Astrocyte (in vitro differentiated cells and primary cell): ENCODE data around the gene BBS10. TPM values are rescaled to one million over a fixed set of nuclear protein-coding genes. Genes with fewer than 3 reads are reported as not detected.
A peak's percentile ranks its signal among the peaks of the same experiment; 100 is the strongest.
"Not testable (repeated sequence)": the region's sequence is repeated elsewhere in the genome, so short reads cannot be mapped to it uniquely, and the experiment has no call there.

Experiments used
- DNase-seq: peaks from one replicate; pipeline ENCODE4 v3.0.0-alpha.2; 2010; ENCODE audit warnings: low read depth
- FAIRE-seq: peaks from 2 replicates; lab custom pipeline; 2011; peaks lifted over from hg19 to GRCh38; lab: Jason Lieb, UNC
- H2AFZ ChIP-seq: 2 replicates; pipeline ENCODE4 v1.6.0; 2012; ENCODE audit warnings: low read depth, low read length, inconsistent platforms
- H3K27ac ChIP-seq: 2 replicates; pipeline ENCODE4 v1.5.1; 2011; ENCODE audit warnings: low read depth, low read length, inconsistent platforms
- H3K27me3 ChIP-seq: 2 replicates; pipeline ENCODE4 v1.6.0; 2011; ENCODE audit warnings: low read length, inconsistent platforms; ENCODE audit not compliant: insufficient read depth
- H3K36me3 ChIP-seq: 2 replicates; pipeline ENCODE4 v1.5.1; 2011; ENCODE audit warnings: low read length, inconsistent platforms; ENCODE audit not compliant: insufficient read depth
- H3K4me1 ChIP-seq: 2 replicates; pipeline ENCODE4 v1.5.1; 2011; ENCODE audit warnings: low read length, inconsistent platforms; ENCODE audit not compliant: insufficient read depth
- H3K4me2 ChIP-seq: 2 replicates; pipeline ENCODE4 v1.6.0; 2012; ENCODE audit warnings: low read length, inconsistent platforms
- H3K4me3 ChIP-seq: 2 replicates; pipeline ENCODE4 v1.5.1; 2011; ENCODE audit warnings: low read depth, mild to moderate bottlenecking, low read length, inconsistent platforms; ENCODE audit not compliant: insufficient read depth
- H3K79me2 ChIP-seq: 2 replicates; pipeline ENCODE4 v1.6.0; 2012; ENCODE audit warnings: mild to moderate bottlenecking, low read length, inconsistent platforms; ENCODE audit not compliant: insufficient read depth
- H3K9ac ChIP-seq: 2 replicates; pipeline ENCODE4 v1.6.0; 2012; ENCODE audit warnings: mild to moderate bottlenecking, low read length, inconsistent platforms
- H3K9me3 ChIP-seq: 2 replicates; pipeline ENCODE4 v1.5.1; 2012; ENCODE audit warnings: low read depth, mild to moderate bottlenecking, low read length, inconsistent platforms; ENCODE audit not compliant: insufficient read depth
- H4K20me1 ChIP-seq: 2 replicates; pipeline ENCODE4 v1.6.0; 2012; ENCODE audit warnings: low read length, inconsistent platforms; ENCODE audit not compliant: insufficient read depth
- H3K27ac Mint-ChIP-seq: one replicate; pipeline ENCODE4 v1.8.0; 2021; ENCODE audit warnings: mild to moderate bottlenecking, mixed read lengths; ENCODE audit not compliant: unreplicated experiment
- H3K27me3 Mint-ChIP-seq: one replicate; pipeline ENCODE4 v1.8.0; 2021; ENCODE audit warnings: low read depth, mixed read lengths; ENCODE audit not compliant: unreplicated experiment
- H3K36me3 Mint-ChIP-seq: one replicate; pipeline ENCODE4 v1.8.0; 2021; ENCODE audit warnings: low read depth, mixed read lengths; ENCODE audit not compliant: unreplicated experiment
- H3K4me1 Mint-ChIP-seq: one replicate; pipeline ENCODE4 v1.8.0; 2021; ENCODE audit warnings: low read depth, mixed read lengths; ENCODE audit not compliant: unreplicated experiment
- H3K4me3 Mint-ChIP-seq: one replicate; pipeline ENCODE4 v1.8.0; 2021; ENCODE audit warnings: mild to moderate bottlenecking, moderate library complexity, mixed read lengths; ENCODE audit not compliant: unreplicated experiment
- H3K9me3 Mint-ChIP-seq: one replicate; pipeline ENCODE4 v1.8.0; 2021; ENCODE audit warnings: mild to moderate bottlenecking, mixed read lengths; ENCODE audit not compliant: unreplicated experiment
- EZH2 ChIP-seq: IDR thresholded peaks from 2 replicates; pipeline ENCODE4 v1.6.1; 2012; ENCODE audit warnings: mild to moderate bottlenecking, low read length, inconsistent platforms; ENCODE audit not compliant: insufficient read depth
- total RNA-seq: library from RNA; stranded (reverse); gene quantifications from 2 replicates; pipeline ENCODE4 v1.2.1, GENCODE V29; 2021
- TF ChIP-seq, protein P1 (sequence below): IDR thresholded peaks from 2 replicates; pipeline ENCODE4 v1.5.1; 2011; ENCODE audit warnings: low read depth, mild to moderate bottlenecking, inconsistent platforms, low read length, moderate library complexity; ENCODE audit not compliant: insufficient read depth

BBS10 gene
- total RNA-seq, 1 donor from 2014 or later: 9.8 TPM

DNA sequence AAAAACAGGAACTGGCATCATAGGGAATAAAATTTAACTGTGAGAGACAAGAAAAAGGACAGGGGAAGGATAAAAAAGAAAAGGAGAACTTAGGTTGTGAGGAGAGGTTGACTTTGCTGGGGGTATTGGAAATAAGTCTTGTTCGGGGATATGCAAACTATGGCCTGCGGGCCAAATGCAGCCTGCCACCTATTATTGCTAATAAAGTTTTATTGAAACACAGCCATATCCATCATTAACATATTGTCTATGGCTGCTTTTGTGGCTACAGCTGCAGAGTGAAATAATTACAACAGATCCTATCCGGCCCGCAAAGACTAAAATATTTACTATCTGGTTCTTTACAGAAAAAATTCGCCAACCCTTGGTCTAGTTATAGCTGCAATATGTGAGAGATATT, 18.6 kb downstream of the BBS10 start:
- TF ChIP-seq, protein P1, sequence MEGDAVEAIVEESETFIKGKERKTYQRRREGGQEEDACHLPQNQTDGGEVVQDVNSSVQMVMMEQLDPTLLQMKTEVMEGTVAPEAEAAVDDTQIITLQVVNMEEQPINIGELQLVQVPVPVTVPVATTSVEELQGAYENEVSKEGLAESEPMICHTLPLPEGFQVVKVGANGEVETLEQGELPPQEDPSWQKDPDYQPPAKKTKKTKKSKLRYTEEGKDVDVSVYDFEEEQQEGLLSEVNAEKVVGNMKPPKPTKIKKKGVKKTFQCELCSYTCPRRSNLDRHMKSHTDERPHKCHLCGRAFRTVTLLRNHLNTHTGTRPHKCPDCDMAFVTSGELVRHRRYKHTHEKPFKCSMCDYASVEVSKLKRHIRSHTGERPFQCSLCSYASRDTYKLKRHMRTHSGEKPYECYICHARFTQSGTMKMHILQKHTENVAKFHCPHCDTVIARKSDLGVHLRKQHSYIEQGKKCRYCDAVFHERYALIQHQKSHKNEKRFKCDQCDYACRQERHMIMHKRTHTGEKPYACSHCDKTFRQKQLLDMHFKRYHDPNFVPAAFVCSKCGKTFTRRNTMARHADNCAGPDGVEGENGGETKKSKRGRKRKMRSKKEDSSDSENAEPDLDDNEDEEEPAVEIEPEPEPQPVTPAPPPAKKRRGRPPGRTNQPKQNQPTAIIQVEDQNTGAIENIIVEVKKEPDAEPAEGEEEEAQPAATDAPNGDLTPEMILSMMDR: no peak
- no peak for TF ChIP-seq EZH2

DNA sequence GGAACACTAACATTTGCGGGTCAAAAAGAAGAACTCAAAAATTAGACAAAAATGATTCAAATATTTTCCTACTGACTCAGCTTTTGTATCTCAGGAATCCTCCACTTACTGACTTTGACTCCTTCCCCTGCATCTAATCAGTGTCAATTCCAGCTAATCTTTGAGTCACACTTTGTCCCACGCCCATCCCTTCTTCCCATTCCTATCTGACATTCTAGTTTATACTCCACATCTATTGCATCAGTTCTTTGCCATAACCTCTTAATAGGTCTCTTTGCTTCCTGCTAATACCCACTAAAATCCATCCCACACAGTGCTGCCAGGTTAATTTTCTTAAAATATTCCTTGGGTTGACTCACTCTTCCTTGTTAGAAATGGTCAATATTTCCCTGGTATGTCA, 19.1 kb downstream of the BBS10 start:
- H3K4me3 Mint-ChIP-seq: peak overlapping the region; percentile 68
- Histone ChIP-seq H3K4me3 (no peak overlapping the region), H3K27ac (peak overlapping the region; percentile 62), H3K9me3 (no peaks in the 10 kb centered on the region), H3K27me3 (no peaks in the 10 kb centered on the region), H2AFZ (no peak overlapping the region), H3K36me3 (no peaks in the 10 kb centered on the region), H3K79me2 (no peaks in the 10 kb centered on the region), H3K4me2 (peak overlapping the region; percentile 67), H3K9ac (peak overlapping the region; percentile 20), H4K20me1 (no peaks in the 10 kb centered on the region), H3K4me1 (peaks cover 13% of the 10 kb centered on the region)
- H3K27ac Mint-ChIP-seq: peak overlapping the region; percentile 99
- no peak for TF ChIP-seq EZH2
- TF ChIP-seq, protein P1: no peak
- H3K36me3 Mint-ChIP-seq: no peaks in the 10 kb centered on the region
- FAIRE-seq: peak; percentile 60
- H3K9me3 Mint-ChIP-seq: peaks cover 14% of the 10 kb centered on the region
- DNase-seq: peak; percentile 96
- no peaks in the 10 kb centered on the region for H3K27me3 Mint-ChIP-seq
- H3K4me1 Mint-ChIP-seq: peaks cover 18% of the 10 kb centered on the region

More for the DNA sequence above, 18.6 kb downstream of the BBS10 start:
- H3K4me1 Mint-ChIP-seq: peaks cover 18% of the 10 kb centered on the region
- FAIRE-seq: no peak
- no peak overlapping the region for H3K9ac ChIP-seq
- no peak overlapping the region for H2AFZ ChIP-seq
- H4K20me1 ChIP-seq: no peaks in the 10 kb centered on the region
- no peaks in the 10 kb centered on the region for H3K79me2 ChIP-seq
- H3K36me3 ChIP-seq: no peaks in the 10 kb centered on the region
- H3K4me3 ChIP-seq: no peak overlapping the region
- H3K27ac Mint-ChIP-seq: peak overlapping the region; percentile 99
- no peaks in the 10 kb centered on the region for H3K27me3 Mint-ChIP-seq
- no peaks in the 10 kb centered on the region for H3K36me3 Mint-ChIP-seq
- H3K4me3 Mint-ChIP-seq: peak overlapping the region; percentile 5
- H3K4me1 ChIP-seq: peaks cover 13% of the 10 kb centered on the region
- H3K27me3 ChIP-seq: no peaks in the 10 kb centered on the region
- no peaks in the 10 kb centered on the region for H3K9me3 ChIP-seq
- peak overlapping the region; percentile 67 for H3K4me2 ChIP-seq
- H3K9me3 Mint-ChIP-seq: peaks cover 14% of the 10 kb centered on the region
- no peak for DNase-seq
- peak overlapping the region; percentile 54 for H3K27ac ChIP-seq

DNA sequence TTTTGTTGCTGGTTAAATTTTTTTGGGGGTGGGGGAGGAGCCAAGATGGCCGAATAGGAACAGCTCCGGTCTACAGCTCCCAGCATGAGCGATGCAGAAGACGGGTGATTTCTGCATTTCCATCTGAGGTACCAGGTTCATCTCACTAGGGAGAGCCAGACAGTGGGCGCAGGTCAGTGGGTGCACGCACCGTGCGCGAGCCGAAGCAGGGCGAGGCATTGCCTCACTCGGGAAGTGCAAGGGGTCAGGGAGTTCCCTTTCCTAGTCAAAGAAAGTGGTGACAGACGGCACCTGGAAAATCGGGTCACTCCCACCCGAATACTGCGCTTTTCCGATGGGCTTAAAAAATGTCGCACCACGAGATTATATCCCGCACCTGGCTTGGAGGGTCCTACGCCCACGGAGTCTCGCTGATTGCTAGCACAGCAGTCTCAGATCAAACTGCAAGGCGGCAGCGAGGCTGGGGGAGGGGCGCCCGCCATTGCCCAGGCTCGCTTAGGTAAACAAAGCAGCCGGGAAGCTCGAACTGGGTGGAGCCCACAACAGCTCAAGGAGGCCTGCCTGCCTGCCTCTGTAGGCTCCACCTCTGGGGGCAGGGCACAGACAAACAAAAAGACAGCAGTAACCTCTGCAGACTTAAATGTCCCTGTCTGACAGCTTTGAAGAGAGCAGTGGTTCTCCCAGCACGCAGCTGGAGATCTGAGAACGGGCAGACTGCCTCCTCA, 28.5 kb downstream of the BBS10 start:
- H3K9ac ChIP-seq, H3K27ac ChIP-seq, H3K36me3 ChIP-seq, H3K36me3 Mint-ChIP-seq, H3K79me2 ChIP-seq, H3K9me3 Mint-ChIP-seq, H3K4me3 Mint-ChIP-seq, H3K27me3 ChIP-seq, H3K27me3 Mint-ChIP-seq, H2AFZ ChIP-seq, H3K9me3 ChIP-seq, H3K4me2 ChIP-seq, H4K20me1 ChIP-seq, DNase-seq, H3K4me3 ChIP-seq, H3K27ac Mint-ChIP-seq, H3K4me1 ChIP-seq, FAIRE-seq: not testable (repeated sequence)
- H3K4me1 Mint-ChIP-seq: peaks cover 16% of the 10 kb centered on the region
